K562 (cell line): ENCODE measurements around the gene PPM1H. TPM values are rescaled to one million over a fixed set of nuclear protein-coding genes. Genes with fewer than 3 reads are reported as not detected.

Experiments used
- ATAC-seq: fragments of 200-7000 bp; cut with Tn5 transposase; 3 replicates; pipeline ENCODE4 v1.9.1; 2020; ENCODE audit warnings: moderate library complexity
- BruUV-seq: library from RNA; stranded (reverse); fragments of 400-500 nt; replicated peaks from 2 replicates; lab custom pipeline; 2021; lab: Mats Ljungman, UMichigan
- CTCF ChIA-PET: fragments of 300-600 bp; formaldehyde crosslinking; extraction: SDS; loops from one replicate; lab custom pipeline; 2021; ENCODE audit warnings: low intra/inter-chr PET ratio; lab: Yijun Ruan, JAX
- POLR2A ChIA-PET: fragments of 300-600, 350-650 bp; sonication (Branson Sonifier 250); formaldehyde crosslinking; extraction: SDS; loops from one replicate; lab custom pipeline; 2021; ENCODE audit warnings: antibody characterized with exemption, inconsistent platforms; lab: Yijun Ruan, JAX
- DNase-seq, 4 experiments: peaks; one replicate each; pipeline versions ENCODE4 v3.0.0 to v3.0.0-alpha.2; 2011 to 2018; ENCODE audit warnings: low spot score in 3 of 4, mixed read lengths in 3 of 4; ENCODE audit errors: extremely low read depth in 1 of 4
- FAIRE-seq: peaks from 2 replicates; lab custom pipeline; 2011; peaks lifted over from hg19 to GRCh38; lab: Jason Lieb, UNC
- H2AFZ ChIP-seq: 2 replicates; pipeline ENCODE4 v1.6.0; 2011; ENCODE audit warnings: low read depth, low read length, control low read depth, inconsistent platforms
- H3K27ac ChIP-seq: fragments of 200-600 bp; 3 replicates; pipeline ENCODE4 v1.8.0; 2011; ENCODE audit warnings: low read depth, mild to moderate bottlenecking, control low read depth, inconsistent platforms, low read length, moderate library complexity, mixed read lengths; ENCODE audit errors: extremely low read depth
- H3K27me3 ChIP-seq, 2 experiments: fragments of 300-600 bp in 1 of 2; 2 replicates in 1 of 2; 3 replicates in 1 of 2; pipeline versions ENCODE4 v1.6.0 to v1.8.0; 2011; ENCODE audit warnings: inconsistent platforms in 2 of 2, low read length in 2 of 2, mild to moderate bottlenecking in 1 of 2, mixed read lengths in 1 of 2, moderate library complexity in 1 of 2; ENCODE audit not compliant: control insufficient read depth in 2 of 2, insufficient read depth in 2 of 2
- H3K36me3 ChIP-seq: fragments of 300-600 bp; 3 replicates; pipeline ENCODE4 v1.8.0; 2011; ENCODE audit warnings: mild to moderate bottlenecking, low read length, inconsistent platforms; ENCODE audit not compliant: control insufficient read depth, insufficient read depth
- H3K4me1 ChIP-seq, 2 experiments: fragments of 200-600 bp in 1 of 2; replicated peaks in 1 of 2; 2 replicates in 1 of 2; 3 replicates in 1 of 2; pipeline versions ENCODE4 v1.5.1 to v1.8.0; 2011; ENCODE audit warnings: inconsistent platforms in 2 of 2, low read length in 2 of 2, mild to moderate bottlenecking in 1 of 2, mixed read lengths in 1 of 2, moderate library complexity in 1 of 2; ENCODE audit not compliant: control insufficient read depth in 2 of 2, insufficient read depth in 2 of 2
- H3K4me2 ChIP-seq: 2 replicates; pipeline ENCODE4 v1.6.1; 2011; ENCODE audit warnings: low read length, control low read depth, inconsistent platforms, mixed read lengths; ENCODE audit not compliant: insufficient read depth
- H3K4me3 ChIP-seq: fragments of 200-600 bp; sonication (generic), shearing (Covaris generic); 2 replicates; pipeline ENCODE4 v1.5.1; 2016; ENCODE audit warnings: control low read depth, inconsistent platforms
- H3K79me2 ChIP-seq: fragments of 200-600 bp; 3 replicates; pipeline ENCODE4 v1.8.0; 2011; ENCODE audit warnings: low read length, inconsistent platforms; ENCODE audit not compliant: control insufficient read depth, insufficient read depth
- H3K9ac ChIP-seq, 2 experiments: 2 replicates each; pipeline versions ENCODE4 v1.6.0 to v1.6.1; 2011; ENCODE audit warnings: low read depth in 2 of 2, low read length in 2 of 2, control low read depth in 1 of 2, inconsistent platforms in 1 of 2, mild to moderate bottlenecking in 1 of 2, mixed read lengths in 1 of 2; ENCODE audit not compliant: insufficient read depth in 1 of 2
- H3K9me1 ChIP-seq: one replicate; pipeline ENCODE4 v1.6.0; 2011; ENCODE audit warnings: inconsistent platforms, mild to moderate bottlenecking, low read length, moderate library complexity; ENCODE audit not compliant: control insufficient read depth, insufficient read depth
- H3K9me3 ChIP-seq: replicated peaks from 2 replicates; pipeline ENCODE4 v1.5.1; 2011; ENCODE audit warnings: low read depth, low read length, inconsistent platforms; ENCODE audit not compliant: control insufficient read depth, insufficient read depth
- H4K20me1 ChIP-seq: replicated peaks from 2 replicates; pipeline ENCODE4 v1.6.1; 2011; ENCODE audit warnings: low read length, inconsistent platforms, mixed read lengths; ENCODE audit not compliant: control insufficient read depth, insufficient read depth
- CREB3L1 ChIP-seq: fragments of 450-650 bp; IDR thresholded peaks from 2 replicates; pipeline ENCODE4 v1.6.1; 2014; ENCODE audit warnings: low read depth, mild to moderate bottlenecking, moderate library complexity, borderline replicate concordance
- ELK1 ChIP-seq: sonication (generic); formaldehyde crosslinking; IDR thresholded peaks from 2 replicates; pipeline ENCODE4 v1.8.1; 2022; ENCODE audit warnings: missing genetic modification reagents
- GATA2 ChIP-seq: sonication (generic); formaldehyde crosslinking; IDR thresholded peaks from 2 replicates; pipeline ENCODE4 v1.4.0; 2020; ENCODE audit warnings: mild to moderate bottlenecking, missing genetic modification reagents
- LARP7 ChIP-seq: fragments of 450-650 bp; IDR thresholded peaks from 2 replicates; pipeline ENCODE4 v1.6.1; 2016
- NFIX ChIP-seq: fragments of 250-450 bp; sonication (Bioruptor Pico); IDR thresholded peaks from 2 replicates; pipeline ENCODE4 v1.4.0; 2020; ENCODE audit warnings: low read depth, mild to moderate bottlenecking, moderate library complexity
- SREBF1 ChIP-seq: fragments of 150-350 bp; IDR thresholded peaks from 2 replicates; pipeline ENCODE4 v1.6.1; 2014; ENCODE audit warnings: antibody characterized with exemption, low read depth, low read length, borderline replicate concordance
- SUPT5H ChIP-seq: fragments of 450-650 bp; IDR thresholded peaks from 2 replicates; pipeline ENCODE4 v1.6.1; 2016
- ZBTB8A ChIP-seq: fragments of 450-650 bp; IDR thresholded peaks from 2 replicates; pipeline ENCODE4 v1.6.1; 2018; ENCODE audit warnings: mild to moderate bottlenecking, moderate library complexity; ENCODE audit not compliant: partially characterized antibody
- ZNF124 ChIP-seq: sonication (generic); formaldehyde crosslinking; IDR thresholded peaks from 2 replicates; pipeline ENCODE4 v1.8.1; 2022; ENCODE audit warnings: missing genetic modification reagents
- whole genome bisulfite sequencing: fragments of 100-300 bp; shearing (Covaris generic); methylation state at CpG from one replicate; pipeline ENCODE4 v1.1.6; 2016; ENCODE audit warnings: low coverage, mixed read lengths; ENCODE audit not compliant: insufficient coverage; ENCODE audit errors: missing lambda C conversion rate; 5-methylcytosine and 5-hydroxymethylcytosine counted together
- in situ Hi-C: fragments of 300-500 bp; cut with MboI; formaldehyde crosslinking; loops from 4 replicates; pipeline ENCODE4 v1.15.0; 2018; ENCODE audit warnings: inconsistent platforms, mixed read lengths
- intact Hi-C: fragments of 100-400 bp; cut with micrococcal nuclease; formaldehyde crosslinking; loops from 2 replicates; pipeline ENCODE4 v1.14.2; 2022
- polyA plus RNA-seq, 8 experiments: library from polyadenylated mRNA; depleted of rRNA in 4 of 8; stranded (reverse) in 5 of 8; unstranded in 3 of 8; fragments of >200 nt; fragmentation: Nextera tagmentation in 2 of 8; fragmentation: Illumina TruSeq in 1 of 8; extraction: Ambion mirVana in 2 of 8; extraction: Trizol in 1 of 8; gene quantifications; 2 replicates each; pipeline versions ENCODE4 v1.2.1 to v1.2.3, GENCODE V29; 2011 to 2014; ENCODE audit warnings: inconsistent platforms in 1 of 8, missing spikeins in 1 of 8
- total RNA-seq, 7 experiments: library from RNA; depleted of rRNA in 6 of 7; stranded (reverse); fragments of >200 nt in 6 of 7; fragmentation: Illumina TruSeq in 2 of 7; extraction: Trizol in 2 of 7; gene quantifications; 2 replicates each; pipeline versions ENCODE4 v1.2.1 to v1.2.3, GENCODE V29; 2011 to 2021; ENCODE audit warnings: low replicate concordance in 1 of 7

PPM1H gene
- total and polyA plus RNA-seq, 9 of the 15 experiments (the other 6 are each of a cell fraction or from before 2014, with no cell fraction given), result 5.3 to 29.3 (median 11.3) TPM

GRCh38 chr12:62840806-62841205 is 94.1 kb downstream of the PPM1H start:
- Histone ChIP-seq H3K4me3 (no peak overlapping the region), H3K4me1 (no peaks in the 10 kb centered on the region), H3K4me2 (no peak overlapping the region), H3K27ac (no peak overlapping the region), H2AFZ (no peak overlapping the region), H3K9me3 (no peaks in the 10 kb centered on the region; the same call in 1 of the 2 replicates), H3K36me3 (no peaks in the 10 kb centered on the region), H3K9ac (no peak overlapping the region), H3K27me3 (no peaks in the 10 kb centered on the region), H3K9me1 (no peaks in the 10 kb centered on the region), H4K20me1 (no peaks in the 10 kb centered on the region), H3K79me2 (no peaks in the 10 kb centered on the region)
- CTCF ChIA-PET, result no interaction called here
- TF ChIP-seq NFIX (CRISPR knock-in tag) (no peak), SREBF1 (no peak), ZBTB8A (no peak), SUPT5H (no peak), ELK1 (CRISPR knock-in tag) (no peak), LARP7 (no peak), ZNF124 (CRISPR knock-in tag) (no peak), GATA2 (CRISPR knock-in tag) (no peak), CREB3L1 (no peak)
- no TSS peak for BruUV-seq
- FAIRE-seq (no peak), ATAC-seq (no peak), DNase-seq (no peak)
- WGBS, result 64% methylated on average over 4 of the region's 4 CpGs
- POLR2A ChIA-PET, result no interaction called here
- intact Hi-C loops, result no loop called here
- in situ Hi-C loops, result no loop called here
